HG03378 (cell line): ENCODE measurements around the gene FBXO21.

Source experiments
- ATAC-seq: cut with Tn5 transposase; IDR thresholded peaks from one replicate; pipeline ENCODE4 v1.9.1; 2021; ENCODE audit warnings: mild to moderate bottlenecking, moderate library complexity; ENCODE audit not compliant: unreplicated experiment

FBXO21 gene

DNA sequence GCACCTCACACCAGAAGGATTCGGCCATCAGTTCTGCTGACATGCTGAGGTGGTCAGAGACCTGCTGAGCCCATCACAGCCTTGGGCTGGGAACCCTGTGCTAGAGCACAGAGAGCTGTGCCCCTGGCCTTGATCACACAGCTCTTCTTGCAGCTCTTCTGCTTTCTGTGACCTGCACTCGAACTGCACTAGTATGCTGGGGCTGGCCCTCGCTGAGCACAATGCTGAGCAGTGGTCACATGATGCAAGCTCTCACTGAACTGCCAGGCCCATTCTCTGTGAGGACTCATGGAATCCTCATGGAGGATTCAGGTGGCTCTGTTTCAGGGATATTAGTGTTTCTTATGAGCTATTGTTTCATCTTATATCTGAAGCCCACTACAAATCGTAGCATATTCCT lies 22.5 kb downstream of the FBXO21 start:
- no peak for ATAC-seq

DNA sequence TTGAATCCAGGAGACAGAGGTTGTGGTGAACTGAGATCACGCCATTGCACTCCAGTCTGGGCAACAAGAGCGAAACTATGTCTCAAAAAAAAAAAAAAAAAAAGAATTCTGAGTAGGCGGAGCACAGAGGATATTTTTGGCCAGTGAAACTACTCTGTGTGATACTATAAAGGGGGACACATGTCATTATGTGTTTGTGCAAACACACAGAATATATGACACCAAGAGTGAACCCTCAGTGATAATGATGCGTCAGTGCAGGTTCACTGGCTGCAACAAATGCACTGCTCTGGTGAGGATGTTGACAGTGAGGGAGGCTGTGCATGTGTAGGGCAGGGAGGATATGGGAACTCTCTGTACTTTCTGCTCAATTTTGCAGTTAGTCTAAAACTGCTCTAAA lies 24.2 kb downstream of the FBXO21 start:
- no peak for ATAC-seq

DNA sequence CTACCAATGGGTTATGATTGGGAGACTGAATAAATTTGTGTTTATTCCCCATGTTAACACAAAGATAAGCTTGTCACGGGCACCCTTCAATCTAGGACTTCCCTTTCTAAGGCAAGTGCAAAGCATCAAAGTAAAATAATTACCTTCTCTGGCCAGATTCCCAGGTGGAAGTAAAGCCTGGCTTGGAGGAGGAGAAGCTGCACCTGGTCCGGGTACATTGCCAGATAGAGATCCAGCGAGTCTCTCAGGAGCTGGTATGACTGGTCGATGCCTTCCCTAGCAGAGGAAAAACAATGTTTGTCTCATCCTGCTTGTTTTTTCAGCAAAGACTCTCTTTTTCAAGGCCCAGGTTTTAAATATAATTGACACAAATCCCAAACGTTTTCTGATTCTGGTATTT lies 24.9 kb downstream of the FBXO21 start:
- ATAC-seq: no peak

DNA sequence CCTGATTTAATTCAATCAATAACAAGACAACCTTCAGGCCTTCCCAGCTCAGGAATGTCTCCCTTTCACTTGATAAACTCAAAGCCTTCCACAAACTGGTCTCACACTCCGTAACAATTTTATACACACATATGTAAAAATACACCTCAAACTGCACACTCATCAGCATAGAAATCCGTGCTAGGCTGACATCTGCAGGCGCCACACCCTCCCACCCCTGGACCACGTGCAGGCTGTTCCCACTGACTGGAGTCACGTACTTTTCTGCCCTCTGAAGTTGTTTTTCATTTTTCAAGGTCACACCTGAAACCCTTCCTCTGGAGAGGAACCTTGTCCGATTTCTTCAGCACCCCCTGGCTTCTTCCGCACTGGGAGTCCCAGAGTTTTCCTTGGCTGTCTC lies 27.6 kb downstream of the FBXO21 start:
- no peak for ATAC-seq

DNA sequence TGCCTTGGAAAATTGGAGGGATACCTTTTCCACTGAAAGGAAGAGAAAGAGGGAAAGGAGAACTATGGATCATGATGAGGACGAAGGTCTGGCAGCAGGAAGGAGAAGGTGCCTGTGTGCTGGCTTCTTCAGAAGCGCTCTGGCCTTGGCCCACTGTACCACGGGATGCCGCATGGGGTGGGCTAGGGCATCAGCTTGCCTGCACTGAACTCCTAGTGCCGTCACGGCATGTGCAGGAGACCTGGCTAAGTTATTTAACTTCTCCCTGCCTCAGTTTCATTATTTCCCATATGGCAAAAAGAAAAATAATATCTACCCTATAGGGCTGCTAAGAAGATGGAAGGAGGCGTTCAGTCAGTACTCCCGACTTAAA lies 28.1 kb downstream of the FBXO21 start:
- no peak for ATAC-seq

DNA sequence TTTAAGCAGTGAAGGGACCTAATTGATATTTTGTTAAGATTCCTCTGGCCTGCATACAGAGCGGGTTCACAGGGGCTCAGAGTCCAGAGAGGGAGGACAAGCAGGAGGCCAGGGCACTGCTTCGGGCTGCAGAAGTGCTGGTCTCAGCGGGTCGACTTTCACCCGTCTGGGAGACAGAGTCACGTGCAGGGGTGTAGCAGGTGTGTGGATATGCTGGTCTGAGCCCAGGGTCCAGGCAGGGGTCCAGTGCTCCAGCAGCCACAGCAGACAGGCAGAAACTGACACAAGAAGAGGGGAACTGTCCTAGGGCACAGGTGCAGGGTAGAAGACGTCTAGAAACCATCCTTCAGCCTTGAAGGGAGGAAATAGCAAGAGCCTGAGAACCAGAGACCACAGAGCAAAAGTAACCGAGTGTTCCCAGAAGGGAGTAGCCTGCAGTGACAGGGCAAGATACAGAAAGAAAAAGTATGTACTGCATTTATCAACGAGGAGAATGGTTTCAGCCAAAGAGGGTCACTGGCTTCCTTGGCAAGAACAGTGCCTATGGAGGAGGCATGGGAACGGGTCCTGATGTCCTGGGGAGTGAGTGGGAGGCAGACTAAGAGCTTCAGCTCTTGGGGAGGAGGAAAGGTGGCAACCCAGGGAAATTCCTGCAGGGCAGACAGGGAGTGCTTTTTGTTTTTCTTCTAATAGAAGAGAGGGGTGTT lies 28.7 kb downstream of the FBXO21 start:
- ATAC-seq: no peak

DNA sequence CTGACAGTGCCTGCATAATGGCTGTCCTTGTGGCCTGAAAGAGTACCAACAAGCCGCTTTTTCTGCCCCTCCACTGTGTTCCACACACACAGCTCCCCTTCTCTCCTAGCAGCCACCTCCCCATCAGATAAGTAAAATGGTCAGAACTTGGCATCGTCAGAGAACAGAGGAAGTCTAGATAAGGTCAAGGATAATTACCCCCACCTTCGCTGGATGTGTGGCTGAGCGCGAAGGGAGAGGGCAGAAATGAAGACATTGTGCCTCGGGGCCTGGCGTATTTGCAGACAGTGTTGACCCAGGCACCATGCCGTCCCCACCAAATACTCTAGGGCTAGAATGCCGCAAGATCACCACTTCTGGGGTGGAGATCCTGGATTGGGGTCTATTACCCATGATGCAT lies 30.6 kb downstream of the FBXO21 start:
- no peak for ATAC-seq

DNA sequence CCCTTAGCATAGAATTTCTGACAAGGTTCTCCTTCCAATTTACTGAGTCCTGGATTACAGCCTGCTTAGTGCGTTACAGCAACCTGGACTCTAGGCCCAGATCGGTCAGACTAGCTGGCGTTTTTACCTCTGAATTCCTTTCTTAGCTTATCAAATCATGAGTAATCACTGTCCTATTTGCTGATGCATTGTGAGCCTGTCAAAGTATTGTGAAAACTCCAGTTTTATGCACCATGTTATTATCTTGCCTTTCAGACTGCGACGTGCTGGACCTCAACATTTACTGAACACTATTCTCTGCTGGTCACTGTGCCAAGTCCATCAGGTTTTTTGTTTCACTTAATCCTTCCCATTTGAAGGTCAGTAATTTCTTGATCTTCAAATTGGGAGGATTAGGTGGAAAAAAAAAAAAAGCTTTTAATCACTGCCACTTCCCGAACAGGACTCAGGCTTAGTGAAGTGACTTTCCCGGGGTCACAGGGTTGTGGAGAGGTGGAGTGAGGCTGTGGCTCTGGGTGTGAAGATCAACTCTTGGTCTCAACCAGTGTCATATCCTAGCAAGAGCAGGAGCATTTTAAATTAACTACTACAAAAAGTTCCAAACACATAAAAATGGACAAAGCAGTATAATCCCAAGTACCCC lies 31.2 kb downstream of the FBXO21 start:
- ATAC-seq: no peak

DNA sequence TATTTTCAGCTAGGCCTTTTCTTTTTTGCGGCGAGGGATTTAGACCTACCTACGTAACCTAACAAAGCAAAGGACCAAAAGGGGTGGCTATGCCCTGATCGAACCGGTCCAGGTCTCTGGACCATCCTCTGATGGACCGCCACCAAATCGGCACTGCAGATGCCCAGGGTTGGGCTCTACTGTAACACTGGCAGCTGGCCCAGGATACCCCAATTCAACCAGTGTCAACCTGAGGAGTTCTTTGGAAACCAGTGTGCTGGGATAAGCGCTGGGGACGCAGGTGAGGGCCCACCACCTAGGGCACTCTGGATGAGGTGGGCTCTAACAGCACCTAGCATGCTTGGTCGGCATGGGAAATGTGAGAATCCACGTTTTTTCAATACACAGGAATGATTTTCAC lies 32.2 kb downstream of the FBXO21 start:
- no peak for ATAC-seq

DNA sequence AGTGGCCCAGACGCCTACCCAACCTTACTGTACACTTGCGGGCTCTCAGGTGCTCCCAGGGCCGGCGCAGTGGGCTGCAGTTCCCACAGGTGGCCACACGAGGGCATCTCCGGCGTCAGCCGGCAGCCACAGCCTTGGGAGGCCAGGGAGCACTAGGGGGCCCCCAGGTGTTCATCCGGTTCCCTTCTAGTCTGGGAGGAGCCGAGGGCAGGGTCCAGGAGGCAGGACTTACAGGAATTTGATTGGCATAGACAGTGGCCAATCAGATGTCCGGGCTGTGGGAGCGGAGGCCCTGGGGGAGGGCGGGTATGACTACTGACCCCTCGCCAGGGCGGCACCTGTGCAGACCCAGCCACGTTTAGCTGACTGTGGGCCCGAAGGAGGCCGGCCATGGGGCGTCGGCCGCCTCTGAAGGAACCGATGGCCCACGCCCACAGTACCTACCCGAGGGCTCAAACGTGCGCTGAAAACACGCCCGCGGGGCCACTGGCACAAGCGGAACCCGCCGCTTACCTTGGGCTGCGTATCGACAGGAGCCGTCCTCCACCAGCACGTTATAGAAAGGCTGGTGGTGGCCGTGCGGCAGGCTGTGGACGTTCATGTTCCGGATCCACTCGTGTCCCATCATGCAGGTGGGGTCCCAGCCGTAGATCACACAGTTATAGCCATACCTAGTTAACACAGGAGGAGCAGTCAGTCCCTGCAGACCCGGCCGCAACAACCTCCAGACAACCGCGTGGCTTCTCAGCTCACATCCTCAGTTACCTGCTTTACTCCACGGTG lies 34.8 kb downstream of the FBXO21 start:
- ATAC-seq: no peak

DNA sequence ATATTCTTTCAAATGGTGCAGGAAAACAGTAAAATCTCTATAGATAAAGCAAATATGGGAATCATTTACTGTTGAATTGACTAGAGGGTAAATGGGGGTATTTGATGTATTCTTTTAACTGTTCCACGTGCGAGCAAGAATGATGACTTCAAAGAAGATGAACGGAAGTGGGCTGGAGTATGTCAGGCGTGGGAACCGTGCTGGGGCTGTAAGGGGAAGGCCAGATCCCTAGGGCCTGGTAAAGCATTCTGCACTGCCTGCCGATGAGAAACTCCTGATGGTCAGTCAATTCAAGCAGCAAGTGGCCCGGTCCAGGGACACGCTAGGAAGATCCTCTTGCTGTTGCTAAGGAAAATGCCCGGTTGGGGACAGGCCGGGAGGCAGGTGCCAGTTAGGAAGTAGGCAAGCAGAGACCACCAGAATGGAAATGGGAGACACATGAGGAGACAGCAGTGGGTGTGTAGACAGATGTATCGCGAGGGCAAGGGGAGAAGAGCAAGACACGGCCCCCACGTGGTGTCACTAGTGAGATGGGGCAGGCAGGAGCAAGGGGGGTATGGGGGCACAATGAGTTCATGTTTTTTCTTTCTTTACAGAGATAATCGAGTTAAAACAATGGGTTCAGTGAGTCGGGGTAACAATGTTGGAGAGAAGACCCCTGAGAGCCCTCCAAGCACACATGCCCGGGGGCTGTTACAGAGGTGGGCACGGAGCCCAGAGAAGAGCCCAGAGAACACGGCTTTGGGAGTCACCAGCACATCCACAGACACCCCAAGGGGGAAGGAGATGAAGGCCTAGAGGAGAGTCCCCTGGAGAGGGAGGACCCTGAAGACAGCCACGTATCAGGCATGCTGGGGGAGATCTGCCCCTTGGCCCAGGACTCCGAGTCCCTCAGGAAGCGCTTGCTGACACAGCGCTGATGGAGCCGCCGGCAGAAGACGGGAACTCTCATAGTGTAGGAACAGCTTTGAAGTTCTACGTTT lies 37.2 kb downstream of the FBXO21 start:
- ATAC-seq: no peak

DNA sequence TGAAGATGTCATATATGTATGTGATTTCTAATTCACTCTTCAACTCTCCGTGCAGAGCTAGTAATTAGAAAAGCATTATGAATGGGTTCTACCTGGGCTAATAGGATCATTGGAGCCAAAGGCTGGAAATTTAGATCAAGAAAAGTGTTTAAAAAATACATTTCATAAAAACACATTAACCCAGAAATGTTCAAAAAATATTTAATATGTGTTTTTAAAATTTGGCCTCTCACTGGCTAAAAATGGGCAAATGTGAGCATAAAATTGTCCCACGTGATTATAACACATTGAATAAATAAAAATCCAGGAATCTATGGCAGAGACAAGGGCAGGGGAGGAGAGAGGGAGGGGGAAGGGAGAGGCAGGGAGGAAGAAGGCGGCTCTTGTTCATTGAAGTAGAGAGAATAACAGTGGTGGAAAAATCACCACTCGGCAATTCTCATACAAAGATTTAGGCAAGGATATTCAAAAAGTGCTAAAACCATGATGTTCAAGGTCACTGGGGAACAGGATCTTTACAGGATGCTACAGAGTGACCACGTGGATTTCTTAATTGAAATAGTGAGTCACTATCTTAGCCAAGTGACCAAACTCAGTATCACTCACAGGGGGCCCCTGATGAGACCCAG lies 38.8 kb downstream of the FBXO21 start:
- ATAC-seq: no peak

DNA sequence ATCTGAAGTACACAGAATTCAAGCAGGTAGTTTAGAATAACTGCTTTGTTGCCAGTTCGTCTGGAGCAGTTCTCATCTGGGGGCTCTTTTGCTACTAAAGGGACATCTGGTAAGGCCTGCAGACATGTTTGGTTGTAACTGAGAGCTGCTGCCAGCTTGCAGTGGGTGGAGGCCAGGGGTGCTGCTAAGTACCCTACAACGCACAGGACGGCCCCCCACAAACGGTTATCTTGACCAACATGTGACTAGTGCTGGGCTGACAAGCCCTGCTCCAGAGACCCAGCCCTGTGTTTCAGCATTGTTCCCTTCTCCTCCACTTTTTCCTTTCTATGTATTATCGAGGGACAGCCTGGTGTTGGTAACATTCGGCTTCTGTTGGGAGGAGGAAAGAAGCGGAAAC lies 40.8 kb downstream of the FBXO21 start:
- no peak for ATAC-seq

DNA sequence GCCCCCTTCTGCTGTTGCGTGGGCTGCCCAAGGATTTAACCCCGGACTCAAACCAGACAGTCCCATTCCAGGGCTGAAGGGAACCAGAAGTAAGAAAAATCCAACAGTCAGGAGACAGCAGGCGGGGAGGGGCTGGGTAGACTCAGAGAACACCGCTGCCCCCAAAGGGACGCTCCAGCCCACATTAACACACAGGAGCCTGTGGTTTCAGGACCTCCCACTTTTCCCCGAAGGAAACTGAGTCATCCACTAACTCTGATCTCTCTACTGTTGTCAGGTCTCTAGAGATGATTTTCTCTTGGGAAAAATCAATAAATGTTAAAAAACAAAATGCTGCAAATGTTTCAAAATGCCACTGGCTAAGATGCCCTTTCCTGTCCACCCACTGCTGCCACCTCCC lies 41.6 kb downstream of the FBXO21 start:
- ATAC-seq: no peak

DNA sequence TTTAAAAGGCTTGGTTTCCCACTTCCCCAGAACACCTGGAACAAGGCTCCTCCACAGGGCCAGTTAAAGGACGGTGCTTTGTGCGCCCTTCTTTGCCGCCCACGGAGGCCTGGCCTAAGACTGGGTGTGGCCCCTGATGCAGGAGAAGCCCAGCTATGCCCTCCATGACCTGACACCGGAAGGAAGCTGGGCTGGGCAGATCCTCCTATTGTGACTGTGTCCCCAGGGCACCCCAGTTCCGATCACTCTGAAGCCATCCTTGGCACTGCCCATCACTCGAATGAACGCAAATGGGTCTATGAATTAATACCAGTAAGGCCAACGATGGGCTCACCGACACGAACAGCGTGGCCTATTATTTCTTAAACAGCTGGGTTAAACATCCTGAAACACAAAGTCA lies 42.6 kb downstream of the FBXO21 start:
- ATAC-seq: no peak

DNA sequence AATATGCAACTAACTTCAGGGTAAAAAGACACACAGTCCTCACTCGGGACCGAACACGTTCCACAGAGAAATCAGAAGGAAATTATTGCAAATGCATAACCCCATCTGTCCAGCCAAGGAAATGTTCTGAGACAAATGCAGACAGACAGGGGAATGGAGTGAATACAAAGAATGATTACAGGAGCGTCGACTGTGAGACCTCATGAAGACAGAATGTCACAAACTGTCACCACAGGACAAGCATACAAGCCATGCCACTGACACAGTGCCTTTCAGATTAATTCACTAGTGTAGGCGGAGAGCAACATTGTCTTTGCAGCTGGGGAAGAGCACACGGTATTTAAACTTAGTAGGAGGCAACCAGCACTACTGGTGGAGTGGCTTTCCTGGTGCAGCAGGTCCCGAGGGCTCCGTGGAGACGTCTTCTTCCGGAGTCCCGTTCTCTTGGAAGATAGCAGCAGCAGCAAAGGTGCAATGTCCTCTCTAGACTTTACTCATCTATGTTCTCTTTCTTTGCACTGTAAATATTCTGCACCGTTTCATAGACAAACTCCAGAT lies 44.6 kb downstream of the FBXO21 start:
- ATAC-seq: no peak

DNA sequence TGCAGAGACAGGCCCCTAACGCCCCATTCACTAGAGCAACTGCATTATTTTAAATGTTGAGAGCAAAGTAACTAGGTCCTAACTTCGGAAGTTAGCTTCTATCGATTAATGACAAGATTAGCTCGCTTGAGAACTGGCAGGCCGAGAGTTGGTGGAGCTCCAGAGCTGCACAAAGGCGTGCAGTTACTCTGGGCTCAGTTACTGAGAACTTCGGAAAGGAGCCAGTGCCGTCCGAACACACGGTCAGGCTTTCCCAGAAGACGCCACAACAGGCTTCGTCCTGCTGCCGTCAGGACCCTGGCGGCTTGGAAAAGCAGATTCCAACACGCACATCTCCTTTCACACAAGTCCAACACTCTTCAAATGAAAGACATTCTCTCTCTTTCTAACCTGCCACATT lies 45.7 kb downstream of the FBXO21 start:
- no peak for ATAC-seq

DNA sequence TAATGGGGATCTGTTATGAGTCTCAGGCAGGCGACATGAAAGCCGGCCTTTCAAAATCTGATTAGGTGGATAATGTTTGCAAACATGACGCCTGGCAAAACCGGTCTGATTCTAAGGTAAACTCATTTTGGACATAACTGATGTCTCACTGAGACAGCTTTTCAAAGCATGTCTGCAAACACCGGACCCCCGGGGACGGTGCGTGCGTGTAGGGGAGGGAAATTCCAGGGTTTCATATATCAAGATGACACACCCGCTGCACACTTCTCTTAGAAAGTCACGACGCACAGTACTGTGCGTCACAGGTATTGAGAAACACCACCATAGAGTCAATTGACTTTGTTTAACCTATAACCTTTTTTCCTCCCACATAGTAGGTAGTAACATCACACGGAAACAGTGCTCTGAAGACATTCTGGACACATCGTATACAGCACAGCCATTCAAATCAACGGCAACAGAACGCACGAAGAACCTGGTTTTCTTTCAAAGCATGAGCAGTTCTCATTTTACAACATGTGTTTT lies 47.2 kb downstream of the FBXO21 start:
- no peak for ATAC-seq

DNA sequence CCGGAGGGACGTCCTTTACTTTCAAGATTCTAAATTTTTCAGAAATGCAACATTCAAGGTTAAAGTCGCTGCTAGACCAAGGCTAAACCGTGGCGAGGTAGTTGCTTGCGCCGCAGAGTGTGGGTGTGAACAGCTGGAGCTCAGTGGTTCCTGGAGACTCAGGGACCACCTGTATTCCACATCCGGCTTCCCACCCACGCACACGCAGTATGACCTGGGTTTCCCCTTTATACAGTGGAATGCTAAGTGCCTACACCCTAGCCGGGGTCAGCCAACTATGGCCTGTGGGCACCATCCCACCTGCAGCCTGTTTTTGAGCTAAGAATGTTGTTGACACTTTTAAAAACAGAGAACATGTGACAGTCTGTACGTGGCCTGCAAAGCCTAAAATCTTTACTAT lies 48.2 kb downstream of the FBXO21 start:
- no peak for ATAC-seq
